Measurements from ENCODE around the gene TSEN2. TPM values are rescaled to one million over a fixed set of nuclear protein-coding genes. Genes with fewer than 3 reads are reported as not detected.

Gene TSEN2
- total RNA-seq, 4 donors from 2014 or later, result 10.3 to 37.8 (median 20.4) TPM

- H3K4me1 ChIP-seq, result no peaks in the 10 kb centered on the region
- intact Hi-C loops (cut with DNase I; ENCODE audit: low total_unique reads), result no loop called here
- no peak overlapping the region for H3K4me3 ChIP-seq
- H3K9me3 ChIP-seq, result no peaks in the 10 kb centered on the region
- no peaks in the 10 kb centered on the region for H3K27me3 ChIP-seq
- TF ChIP-seq CTCF (IDR thresholded peaks at IDR 0.05) (no peak), POLR2A (IDR thresholded peaks at IDR 0.05) (no peak)
- H3K27ac ChIP-seq, result no peak overlapping the region
- H3K36me3 ChIP-seq, result no peaks in the 10 kb centered on the region
- DNase-seq, result no peak
Observed at GRCh38 chr3:12521010-12521409, 36.7 kb downstream of the TSEN2 start.

GRCh38 chr3:12522721-12523120 lies 38.4 kb downstream of the TSEN2 start:
- TF ChIP-seq CTCF (IDR thresholded peaks at IDR 0.05) (no peak), POLR2A (IDR thresholded peaks at IDR 0.05) (no peak)

GRCh38 chr3:12527757-12528143 lies 43.5 kb downstream of the TSEN2 start:
- no peak overlapping the region for H3K27ac ChIP-seq
- H3K4me3 ChIP-seq, result no peak overlapping the region
- H3K4me1 ChIP-seq, result no peaks in the 10 kb centered on the region
- H3K27me3 ChIP-seq, result no peaks in the 10 kb centered on the region
- intact Hi-C loops (cut with DNase I; ENCODE audit: low total_unique reads), result no loop called here
- TF ChIP-seq CTCF (IDR thresholded peaks at IDR 0.05), result no peak
- no peak for TF ChIP-seq POLR2A (IDR thresholded peaks at IDR 0.05)
- no peaks in the 10 kb centered on the region for H3K9me3 ChIP-seq
- no peaks in the 10 kb centered on the region for H3K36me3 ChIP-seq
- DNase-seq, result no peak

More at GRCh38 chr3:12522721-12523120, 38.4 kb downstream of the TSEN2 start:
- DNase-seq, result no peak
- H3K9me3 ChIP-seq, result no peaks in the 10 kb centered on the region
- H3K36me3 ChIP-seq, result no peaks in the 10 kb centered on the region
- intact Hi-C loops (cut with DNase I; ENCODE audit: low total_unique reads), result no loop called here
- no peak overlapping the region for H3K4me3 ChIP-seq
- H3K27ac ChIP-seq, result no peak overlapping the region
- H3K4me1 ChIP-seq, result no peaks in the 10 kb centered on the region
- no peaks in the 10 kb centered on the region for H3K27me3 ChIP-seq

GRCh38 chr3:12532182-12532581 lies 47.9 kb downstream of the TSEN2 start:
- Histone ChIP-seq H3K36me3 (no peaks in the 10 kb centered on the region), H3K9me3 (no peaks in the 10 kb centered on the region)

GRCh38 chr3:12536423-12536822 lies 52.1 kb downstream of the TSEN2 start:
- H3K9me3 ChIP-seq, result no peaks in the 10 kb centered on the region
- no peaks in the 10 kb centered on the region for H3K36me3 ChIP-seq
- H3K4me1 ChIP-seq, result no peaks in the 10 kb centered on the region
- intact Hi-C loops (cut with DNase I; ENCODE audit: low total_unique reads), result no loop called here
- DNase-seq, result no peak
- H3K4me3 ChIP-seq, result no peak overlapping the region
- H3K27ac ChIP-seq, result no peak overlapping the region
- no peaks in the 10 kb centered on the region for H3K27me3 ChIP-seq
- TF ChIP-seq CTCF (IDR thresholded peaks at IDR 0.05) (peak in 1 of 4 experiments; percentile 14), POLR2A (IDR thresholded peaks at IDR 0.05) (no peak)

More at GRCh38 chr3:12532182-12532581, 47.9 kb downstream of the TSEN2 start:
- TF ChIP-seq POLR2A (IDR thresholded peaks at IDR 0.05) (no peak), CTCF (IDR thresholded peaks at IDR 0.05) (no peak)
- Histone ChIP-seq H3K27me3 (no peaks in the 10 kb centered on the region), H3K4me3 (no peak overlapping the region), H3K4me1 (no peaks in the 10 kb centered on the region), H3K27ac (no peak overlapping the region)
- intact Hi-C loops (cut with DNase I; ENCODE audit: low total_unique reads), result no loop called here
- DNase-seq, result no peak
